Activated CD4-positive, alpha-beta T cell treated with anti-CD3 and anti-CD28 coated beads for 36 hours (primary cell): ENCODE results near the gene LRWD1. TPM values are rescaled to one million over a fixed set of nuclear protein-coding genes. Genes with fewer than 3 reads are reported as not detected.

Experiments
- microRNA-seq: library from miRNA; unstranded; fragments of <30 nt; microRNA quantifications from one replicate; pipeline ENCODE4 v1.2.0, GENCODE V29; 2021; ENCODE audit warnings: borderline replicate concordance
- total RNA-seq, 2 experiments: library from RNA; stranded (reverse); gene quantifications; one replicate each; pipeline ENCODE4 v1.2.3, GENCODE V29; 2021

The LRWD1 gene
- total RNA-seq, 2 experiments from 2014 or later: 13.6 to 14.4 TPM

Small RNA genes within 50 kb of the gene (microRNA-seq; reads per million reads assigned to microRNA genes)
- gene MIR4467 (3.5 reads per million, percentile 3 among the genes with 10 or more reads in this experiment), gene MIR5090 (8.8 reads per million, percentile 26 among the genes with 10 or more reads in this experiment)

Other genes with a start within 250 kb of the LRWD1 start
- gene SH2B2, start 178.1 kb upstream of the LRWD1 start, total RNA-seq: 1 to 10 TPM; 2.7 to 3.2 TPM
- not detected for gene SPDYE6, start 108.5 kb upstream of the LRWD1 start, total RNA-seq
- gene PRKRIP1, start 68.6 kb upstream of the LRWD1 start, total RNA-seq: 10 to 100 TPM; 26.2 to 31.4 TPM
- gene ORAI2, start 31.4 kb upstream of the LRWD1 start, total RNA-seq: 10 to 100 TPM; 20.8 to 25.1 TPM
- gene ALKBH4, start 121 bp upstream of the LRWD1 start, total RNA-seq: 1 to 10 TPM; 6.1 to 9.1 TPM
- gene POLR2J, start 13.9 kb downstream of the LRWD1 start, total RNA-seq: 10 to 100 TPM; 32.6 to 46.1 TPM
- gene RASA4B, start 52.8 kb downstream of the LRWD1 start, total RNA-seq: 10 to 100 TPM; 28.6 to 30.1 TPM
- gene UPK3BL2, start 78.7 kb downstream of the LRWD1 start, total RNA-seq: 10 to 100 TPM; 23.4 to 43.5 TPM
- gene SPDYE2, start 86.2 kb downstream of the LRWD1 start, total RNA-seq: not detected
- gene POLR2J3, start 107.6 kb downstream of the LRWD1 start, total RNA-seq: 10 to 100 TPM; 36.3 to 40.4 TPM
- 10 to 100 TPM; 32.2 to 33.7 TPM for gene RASA4, start 151.8 kb downstream of the LRWD1 start, total RNA-seq
- gene UPK3BL1, start 177.8 kb downstream of the LRWD1 start, total RNA-seq: 1 to 10 TPM in 1 of 2 experiments, not detected in 1; 4.0 TPM
- not detected for gene SPDYE2B, start 185.3 kb downstream of the LRWD1 start, total RNA-seq
- 10 to 100 TPM; 20.0 to 38.2 TPM for gene POLR2J2, start 206.7 kb downstream of the LRWD1 start, total RNA-seq